Neural cell (in vitro differentiated cells): ENCODE results near the gene DPH3. TPM values are rescaled to one million over a fixed set of nuclear protein-coding genes. Genes with fewer than 3 reads are reported as not detected.
A peak's percentile ranks its signal among the peaks of the same experiment; 100 is the strongest.

ENCODE experiments used
- H2AFZ ChIP-seq: fragments of 200-600, 300-800 bp; sonication (generic), shearing (Covaris generic); 2 replicates; pipeline ENCODE4 v1.6.0; 2014; ENCODE audit warnings: low read depth, mild to moderate bottlenecking, antibody characterized with exemption, low read length, moderate library complexity
- H3F3A ChIP-seq: fragments of 200-600 bp; shearing (Covaris generic); 2 replicates; pipeline ENCODE4 v1.6.1; 2016; ENCODE audit warnings: mild to moderate bottlenecking, moderate library complexity, mixed read lengths, antibody characterized with exemption, low read length; ENCODE audit not compliant: insufficient read depth, poor library complexity, severe bottlenecking
- H3K27ac ChIP-seq: fragments of 200-600, 300-800 bp; sonication (generic), shearing (Covaris generic); 2 replicates; pipeline ENCODE4 v1.5.1; 2014; ENCODE audit warnings: mild to moderate bottlenecking, low read length, moderate library complexity
- H3K27me3 ChIP-seq: fragments of 300-800, 200-600 bp; sonication (generic), shearing (Covaris generic); 2 replicates; pipeline ENCODE4 v1.6.0; 2014; ENCODE audit warnings: mild to moderate bottlenecking, low read depth, low read length, moderate library complexity; ENCODE audit not compliant: insufficient read depth
- H3K36me3 ChIP-seq: fragments of 300-800, 200-600 bp; sonication (generic), shearing (Covaris generic); 2 replicates; pipeline ENCODE4 v1.5.1; 2014; ENCODE audit warnings: mild to moderate bottlenecking, antibody characterized with exemption, low read length, moderate library complexity; ENCODE audit not compliant: insufficient read depth
- H3K4me2 ChIP-seq: fragments of 300-800, 200-600 bp; sonication (generic), shearing (Covaris generic); 2 replicates; pipeline ENCODE4 v1.6.0; 2014; ENCODE audit warnings: mild to moderate bottlenecking, low read length
- H3K4me3 ChIP-seq: fragments of 300-800, 200-600 bp; sonication (generic), shearing (Covaris generic); 2 replicates; pipeline ENCODE4 v1.5.1; 2014; ENCODE audit warnings: mild to moderate bottlenecking, low read length, moderate library complexity
- H3K79me2 ChIP-seq: fragments of 200-600 bp; shearing (Covaris generic); replicated peaks from 2 replicates; pipeline ENCODE4 v1.6.0; 2014; ENCODE audit warnings: mild to moderate bottlenecking, low read length, moderate library complexity; ENCODE audit not compliant: insufficient read depth
- H3K9ac ChIP-seq: fragments of 300-800, 200-600 bp; sonication (generic), shearing (Covaris generic); 2 replicates; pipeline ENCODE4 v1.6.1; 2016; ENCODE audit warnings: mild to moderate bottlenecking, low read length, mixed read lengths
- H3K9me2 ChIP-seq: fragments of 200-600 bp; shearing (Covaris generic); 2 replicates; pipeline ENCODE4 v1.6.1; 2016; ENCODE audit warnings: mild to moderate bottlenecking, low read length, mixed read lengths; ENCODE audit not compliant: insufficient read depth
- H3K9me3 ChIP-seq: fragments of 200-600, 300-800 bp; sonication (generic), shearing (Covaris generic); 2 replicates; pipeline ENCODE4 v1.6.1; 2016; ENCODE audit warnings: mild to moderate bottlenecking, mixed run types, low read length, moderate library complexity, mixed read lengths
- H4K20me1 ChIP-seq: fragments of 200-600 bp; shearing (Covaris generic); 2 replicates; pipeline ENCODE4 v1.6.1; 2016; ENCODE audit warnings: mild to moderate bottlenecking, mixed run types; ENCODE audit not compliant: insufficient read depth
- EP300 ChIP-seq: fragments of 450-650 bp; conservative IDR thresholded peaks from 2 replicates; pipeline ENCODE4 v1.6.1; 2014; ENCODE audit warnings: antibody characterized with exemption, mild to moderate bottlenecking, moderate library complexity; ENCODE audit not compliant: poor library complexity, severe bottlenecking
- EZH2 ChIP-seq: fragments of 200-600, 300-800 bp; shearing (Covaris generic), sonication (generic); IDR thresholded peaks from 2 replicates; pipeline ENCODE4 v1.6.1; 2014; ENCODE audit warnings: antibody characterized with exemption, low read length, borderline replicate concordance, mild to moderate bottlenecking; ENCODE audit not compliant: insufficient read depth, poor library complexity, severe bottlenecking
- MXI1 ChIP-seq: fragments of 450-650 bp; conservative IDR thresholded peaks from 2 replicates; pipeline ENCODE4 v1.6.1; 2014; ENCODE audit warnings: antibody characterized with exemption, mild to moderate bottlenecking; ENCODE audit not compliant: poor library complexity, severe bottlenecking
- POLR2AphosphoS5 ChIP-seq: IDR thresholded peaks from 2 replicates; pipeline ENCODE4 v1.6.1; 2012
- RAD21 ChIP-seq: fragments of 450-650 bp; conservative IDR thresholded peaks from 2 replicates; pipeline ENCODE4 v1.6.1; 2014; ENCODE audit warnings: antibody characterized with exemption, mild to moderate bottlenecking, moderate library complexity
- SMC3 ChIP-seq: fragments of 450-650 bp; conservative IDR thresholded peaks from 2 replicates; pipeline ENCODE4 v1.6.1; 2014; ENCODE audit warnings: antibody characterized with exemption, mild to moderate bottlenecking, moderate library complexity; ENCODE audit not compliant: poor library complexity
- TAF1 ChIP-seq: IDR thresholded peaks from 2 replicates; pipeline ENCODE4 v1.6.1; 2012; ENCODE audit warnings: low read depth
- polyA plus RNA-seq: library from polyadenylated mRNA; depleted of rRNA; stranded (reverse); fragments of >200 nt; gene quantifications from 2 replicates; pipeline ENCODE4 v1.2.3, GENCODE V29; 2014
- TF ChIP-seq, protein P1 (sequence below): IDR thresholded peaks from 2 replicates; pipeline ENCODE4 v1.6.1; 2012; ENCODE audit warnings: borderline replicate concordance
- TF ChIP-seq, protein P2 (sequence below): fragments of 450-650 bp; IDR thresholded peaks from 2 replicates; pipeline ENCODE4 v1.5.1; 2014; ENCODE audit warnings: antibody characterized with exemption, mild to moderate bottlenecking, moderate library complexity; ENCODE audit not compliant: poor library complexity, severe bottlenecking

DPH3 gene
- polyA plus RNA-seq, 1 donor from 2014 or later, result 38.5 TPM

DNA sequence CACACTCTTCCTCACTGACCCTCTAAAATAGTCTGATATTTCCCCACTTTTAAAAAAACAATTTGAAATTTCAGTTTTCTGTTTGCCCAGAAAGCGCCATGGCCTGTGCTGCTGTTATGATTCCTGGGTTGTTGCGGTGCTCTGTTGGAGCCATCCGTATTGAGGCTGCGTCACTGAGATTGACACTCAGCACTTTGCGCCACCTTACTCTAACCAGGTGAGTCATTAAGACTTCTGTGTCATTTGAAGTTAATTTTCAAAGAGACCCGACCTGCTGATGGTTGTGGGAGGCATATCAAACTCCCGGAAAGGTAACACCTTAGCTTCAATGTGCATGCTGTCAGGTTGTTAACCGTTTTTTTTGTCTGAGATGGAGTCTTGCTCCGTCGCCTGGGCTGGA, 6.1 kb upstream of the DPH3 start:
- no peak overlapping the region for H3K27ac ChIP-seq
- H3K79me2 ChIP-seq, result peaks cover 29% of the 10 kb centered on the region
- no peaks in the 10 kb centered on the region for H3K9me3 ChIP-seq
- no peak overlapping the region for H3K4me3 ChIP-seq
- no peaks in the 10 kb centered on the region for H4K20me1 ChIP-seq
- no peak overlapping the region for H2AFZ ChIP-seq
- H3F3A ChIP-seq, result no peaks in the 10 kb centered on the region
- no peak overlapping the region for H3K9ac ChIP-seq
- TF ChIP-seq TAF1 (no peak), EZH2 (no peak), POLR2AphosphoS5 (no peak), EP300 (no peak), SMC3 (no peak), RAD21 (no peak)
- TF ChIP-seq, protein P1, sequence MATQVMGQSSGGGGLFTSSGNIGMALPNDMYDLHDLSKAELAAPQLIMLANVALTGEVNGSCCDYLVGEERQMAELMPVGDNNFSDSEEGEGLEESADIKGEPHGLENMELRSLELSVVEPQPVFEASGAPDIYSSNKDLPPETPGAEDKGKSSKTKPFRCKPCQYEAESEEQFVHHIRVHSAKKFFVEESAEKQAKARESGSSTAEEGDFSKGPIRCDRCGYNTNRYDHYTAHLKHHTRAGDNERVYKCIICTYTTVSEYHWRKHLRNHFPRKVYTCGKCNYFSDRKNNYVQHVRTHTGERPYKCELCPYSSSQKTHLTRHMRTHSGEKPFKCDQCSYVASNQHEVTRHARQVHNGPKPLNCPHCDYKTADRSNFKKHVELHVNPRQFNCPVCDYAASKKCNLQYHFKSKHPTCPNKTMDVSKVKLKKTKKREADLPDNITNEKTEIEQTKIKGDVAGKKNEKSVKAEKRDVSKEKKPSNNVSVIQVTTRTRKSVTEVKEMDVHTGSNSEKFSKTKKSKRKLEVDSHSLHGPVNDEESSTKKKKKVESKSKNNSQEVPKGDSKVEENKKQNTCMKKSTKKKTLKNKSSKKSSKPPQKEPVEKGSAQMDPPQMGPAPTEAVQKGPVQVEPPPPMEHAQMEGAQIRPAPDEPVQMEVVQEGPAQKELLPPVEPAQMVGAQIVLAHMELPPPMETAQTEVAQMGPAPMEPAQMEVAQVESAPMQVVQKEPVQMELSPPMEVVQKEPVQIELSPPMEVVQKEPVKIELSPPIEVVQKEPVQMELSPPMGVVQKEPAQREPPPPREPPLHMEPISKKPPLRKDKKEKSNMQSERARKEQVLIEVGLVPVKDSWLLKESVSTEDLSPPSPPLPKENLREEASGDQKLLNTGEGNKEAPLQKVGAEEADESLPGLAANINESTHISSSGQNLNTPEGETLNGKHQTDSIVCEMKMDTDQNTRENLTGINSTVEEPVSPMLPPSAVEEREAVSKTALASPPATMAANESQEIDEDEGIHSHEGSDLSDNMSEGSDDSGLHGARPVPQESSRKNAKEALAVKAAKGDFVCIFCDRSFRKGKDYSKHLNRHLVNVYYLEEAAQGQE, result no peak
- H3K4me2 ChIP-seq, result no peak overlapping the region
- H3K9me2 ChIP-seq, result no peaks in the 10 kb centered on the region
- no peaks in the 10 kb centered on the region for H3K36me3 ChIP-seq
- H3K27me3 ChIP-seq, result no peaks in the 10 kb centered on the region

DNA sequence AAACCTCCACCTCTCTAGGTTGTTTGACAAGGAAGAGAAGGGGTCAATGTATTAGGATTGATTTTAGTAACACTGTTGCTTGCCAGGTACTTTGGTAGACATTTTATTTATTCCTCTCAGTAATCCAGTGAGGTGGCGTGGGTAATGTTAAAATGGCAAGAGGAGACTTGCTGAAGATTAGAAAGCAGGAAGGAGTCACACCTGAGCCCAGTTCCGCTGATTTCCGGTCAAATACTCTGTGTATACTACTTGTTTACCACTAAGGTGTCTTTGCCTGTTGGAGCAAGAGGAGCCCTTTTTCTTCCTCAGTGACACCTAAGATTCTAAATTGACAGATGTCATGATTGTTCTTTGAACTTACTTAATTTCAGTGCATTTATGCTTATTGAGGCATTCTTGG, 2.0 kb upstream of the DPH3 start:
- Histone ChIP-seq H3K4me3 (peak overlapping the region; percentile 73), H3K27ac (no peak overlapping the region), H3K9me3 (no peaks in the 10 kb centered on the region), H3K79me2 (peaks cover 54% of the 10 kb centered on the region), H3K4me2 (no peak overlapping the region), H3F3A (no peaks in the 10 kb centered on the region), H4K20me1 (no peaks in the 10 kb centered on the region), H3K27me3 (no peaks in the 10 kb centered on the region), H2AFZ (no peak overlapping the region), H3K9ac (peak overlapping the region; percentile 2), H3K36me3 (no peaks in the 10 kb centered on the region), H3K9me2 (no peaks in the 10 kb centered on the region)
- TF ChIP-seq, protein P1, result no peak
- TF ChIP-seq MXI1 (no peak), RAD21 (no peak), EZH2 (no peak), SMC3 (no peak), POLR2AphosphoS5 (no peak), EP300 (no peak), TAF1 (no peak)
- TF ChIP-seq, protein P2, sequence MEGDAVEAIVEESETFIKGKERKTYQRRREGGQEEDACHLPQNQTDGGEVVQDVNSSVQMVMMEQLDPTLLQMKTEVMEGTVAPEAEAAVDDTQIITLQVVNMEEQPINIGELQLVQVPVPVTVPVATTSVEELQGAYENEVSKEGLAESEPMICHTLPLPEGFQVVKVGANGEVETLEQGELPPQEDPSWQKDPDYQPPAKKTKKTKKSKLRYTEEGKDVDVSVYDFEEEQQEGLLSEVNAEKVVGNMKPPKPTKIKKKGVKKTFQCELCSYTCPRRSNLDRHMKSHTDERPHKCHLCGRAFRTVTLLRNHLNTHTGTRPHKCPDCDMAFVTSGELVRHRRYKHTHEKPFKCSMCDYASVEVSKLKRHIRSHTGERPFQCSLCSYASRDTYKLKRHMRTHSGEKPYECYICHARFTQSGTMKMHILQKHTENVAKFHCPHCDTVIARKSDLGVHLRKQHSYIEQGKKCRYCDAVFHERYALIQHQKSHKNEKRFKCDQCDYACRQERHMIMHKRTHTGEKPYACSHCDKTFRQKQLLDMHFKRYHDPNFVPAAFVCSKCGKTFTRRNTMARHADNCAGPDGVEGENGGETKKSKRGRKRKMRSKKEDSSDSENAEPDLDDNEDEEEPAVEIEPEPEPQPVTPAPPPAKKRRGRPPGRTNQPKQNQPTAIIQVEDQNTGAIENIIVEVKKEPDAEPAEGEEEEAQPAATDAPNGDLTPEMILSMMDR, result no peak
